GM18502 (cell line): ENCODE data around the gene ELP5.
"Not testable (repeated sequence)": the region's sequence is repeated elsewhere in the genome, so short reads cannot be mapped to it uniquely, and the experiment has no call there.

Source experiments
- ATAC-seq: cut with Tn5 transposase; IDR thresholded peaks from one replicate; pipeline ENCODE4 v1.9.1; 2021; ENCODE audit warnings: mild to moderate bottlenecking; ENCODE audit not compliant: unreplicated experiment, poor library complexity

Gene ELP5

DNA sequence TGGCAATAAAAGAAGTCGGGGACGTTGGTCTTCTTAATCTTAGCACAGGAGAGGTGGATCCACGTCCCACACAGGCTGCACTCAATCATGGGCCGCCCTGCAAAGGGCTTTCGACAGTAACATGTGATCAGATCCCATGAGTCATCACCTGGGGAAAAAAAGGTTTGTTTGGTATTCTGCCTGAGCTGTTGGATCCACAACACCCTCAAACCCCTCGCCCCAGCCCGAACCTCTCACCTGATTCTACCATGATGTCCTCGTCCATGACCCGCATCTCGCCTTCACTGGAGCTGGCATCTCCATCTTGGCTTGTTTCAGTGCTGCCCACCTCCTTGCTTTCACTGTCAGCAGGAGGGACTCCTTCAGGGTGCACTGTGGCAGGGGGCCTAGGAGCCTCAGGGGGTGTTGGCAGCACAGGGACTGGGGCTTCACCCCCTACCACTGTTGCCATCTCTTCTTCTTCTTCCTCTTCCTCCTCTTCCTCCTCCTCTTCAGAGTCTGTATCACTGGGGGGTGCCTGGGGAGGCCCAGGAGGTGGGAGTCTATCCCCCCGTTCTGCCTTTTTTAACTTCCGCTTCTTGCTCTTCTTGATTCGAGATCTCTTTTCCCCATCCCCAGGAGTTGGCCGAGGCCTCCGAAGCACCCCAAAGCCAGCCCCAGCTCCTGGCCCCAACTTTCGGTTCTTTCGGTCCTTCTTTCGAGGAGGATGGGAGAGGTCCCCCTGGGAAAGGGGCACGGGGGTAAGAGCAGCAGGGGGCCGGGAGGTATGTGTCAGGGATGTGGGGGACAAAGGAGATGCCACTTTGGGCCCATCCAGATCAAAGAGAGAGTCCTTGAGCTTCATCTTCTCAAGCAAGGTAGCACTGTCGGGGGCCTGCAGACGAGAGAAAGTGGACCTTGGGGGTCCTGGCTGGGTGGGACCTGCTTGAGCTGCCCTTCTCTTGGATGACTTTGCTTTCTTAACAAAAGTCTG, 16.0 kb upstream of the ELP5 start:
- ATAC-seq = no peak

DNA sequence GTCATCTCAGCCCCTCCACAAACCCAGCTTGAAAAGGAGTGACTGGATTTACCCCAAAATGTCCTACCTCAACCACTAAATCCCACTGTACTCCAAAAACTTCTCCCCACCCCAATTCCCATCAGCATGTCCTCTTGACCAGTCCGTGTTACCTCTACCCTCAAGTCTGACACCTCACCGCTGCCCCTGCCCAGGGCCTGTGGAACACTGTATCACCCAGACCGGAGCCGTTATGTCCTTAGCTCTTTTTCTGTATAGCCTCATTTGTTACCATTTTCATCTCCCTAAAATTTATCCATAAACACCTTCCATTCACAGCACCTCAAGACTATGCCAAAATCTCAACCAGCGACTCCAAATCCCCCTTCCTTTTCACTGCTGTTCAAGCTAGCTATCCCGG, 15.2 kb upstream of the ELP5 start:
- ATAC-seq = no peak

DNA sequence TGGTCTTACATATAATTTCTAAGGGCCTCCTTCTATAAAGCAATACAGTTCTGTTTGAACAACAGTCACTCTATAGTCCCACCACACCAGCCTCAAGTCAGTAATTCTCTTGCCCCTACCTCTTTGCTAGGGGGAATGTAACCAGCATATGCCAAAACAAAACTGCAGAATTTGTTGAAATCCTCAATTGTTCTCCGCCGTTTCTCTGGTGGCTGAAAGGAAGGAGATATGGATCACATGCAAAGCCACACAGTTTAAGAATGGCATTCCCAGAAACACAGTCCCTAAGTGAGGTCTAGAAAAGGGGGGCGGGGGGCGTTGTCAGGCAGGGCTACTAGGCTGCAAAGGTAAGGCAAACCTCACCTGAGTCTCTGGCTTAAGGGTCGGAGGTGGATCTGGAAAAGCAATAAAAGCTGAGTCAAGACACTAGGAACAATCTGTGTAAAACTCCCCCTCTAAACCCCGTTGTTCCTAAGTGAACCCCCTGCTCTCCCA, 14.7 kb upstream of the ELP5 start:
- ATAC-seq = no peak

DNA sequence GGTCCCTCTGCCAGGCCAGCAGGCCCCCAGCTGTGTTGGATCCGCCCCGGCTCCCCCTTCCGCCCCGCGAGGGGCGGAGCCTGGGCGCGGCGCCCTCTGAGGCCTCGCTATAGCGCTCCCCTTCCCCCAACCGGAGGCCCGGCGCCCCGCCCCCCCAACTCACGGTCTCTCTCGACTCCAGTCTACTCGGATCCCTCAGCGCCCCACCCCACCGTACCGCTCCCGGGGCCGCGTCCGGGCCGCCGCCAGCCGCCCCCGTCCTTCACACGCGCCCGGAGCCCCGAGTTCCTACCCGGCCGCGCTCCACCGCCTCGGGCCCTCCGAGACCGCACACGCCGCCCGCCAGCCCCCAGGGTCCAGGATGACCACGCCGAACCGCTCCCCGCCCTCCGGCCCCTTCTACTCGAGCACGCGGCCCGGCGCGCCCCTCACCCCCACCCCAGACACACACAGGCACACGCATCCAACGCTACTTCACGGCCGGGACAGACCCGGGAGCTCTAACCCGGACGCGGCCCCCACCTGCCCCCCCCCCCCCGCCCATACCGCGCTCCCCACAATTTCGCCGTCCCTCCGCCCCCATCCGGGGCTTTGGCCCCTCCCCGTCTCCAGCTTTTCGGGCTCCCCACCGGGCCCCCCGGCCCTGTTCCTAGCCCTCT, 14.1 kb upstream of the ELP5 start:
- no peak for ATAC-seq

DNA sequence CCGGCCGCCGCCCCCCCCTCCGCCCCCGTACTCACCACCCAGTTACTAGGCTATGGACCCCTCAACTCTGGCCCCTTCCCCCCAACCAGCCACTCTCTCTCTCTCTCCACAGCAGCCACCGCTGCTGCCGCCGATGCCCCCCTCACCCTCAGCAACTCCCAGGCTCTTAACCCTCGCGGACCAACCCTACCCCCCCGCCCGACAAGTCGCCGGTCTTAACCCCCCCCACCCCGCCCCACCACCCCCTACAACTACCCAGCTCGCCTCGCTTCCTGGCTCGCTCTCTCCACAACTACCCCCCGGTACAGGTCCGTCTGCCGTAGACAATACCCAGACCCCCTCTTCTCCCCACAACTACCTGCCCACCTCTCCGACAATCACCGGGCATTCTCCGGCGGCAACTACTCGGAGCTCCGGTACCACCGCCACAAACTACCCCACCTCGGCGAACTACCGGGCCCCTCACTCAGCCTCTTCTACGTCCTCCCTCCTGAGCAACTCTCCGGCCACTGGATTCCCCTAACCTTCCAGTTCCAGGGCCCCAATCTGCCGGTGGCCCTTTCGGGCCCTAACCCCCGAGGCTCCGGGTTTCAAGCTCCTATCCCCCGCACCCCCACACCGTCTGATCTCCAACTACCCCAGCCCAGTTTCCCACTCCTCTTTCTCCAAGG, 13.5 kb upstream of the ELP5 start:
- ATAC-seq = no peak

DNA sequence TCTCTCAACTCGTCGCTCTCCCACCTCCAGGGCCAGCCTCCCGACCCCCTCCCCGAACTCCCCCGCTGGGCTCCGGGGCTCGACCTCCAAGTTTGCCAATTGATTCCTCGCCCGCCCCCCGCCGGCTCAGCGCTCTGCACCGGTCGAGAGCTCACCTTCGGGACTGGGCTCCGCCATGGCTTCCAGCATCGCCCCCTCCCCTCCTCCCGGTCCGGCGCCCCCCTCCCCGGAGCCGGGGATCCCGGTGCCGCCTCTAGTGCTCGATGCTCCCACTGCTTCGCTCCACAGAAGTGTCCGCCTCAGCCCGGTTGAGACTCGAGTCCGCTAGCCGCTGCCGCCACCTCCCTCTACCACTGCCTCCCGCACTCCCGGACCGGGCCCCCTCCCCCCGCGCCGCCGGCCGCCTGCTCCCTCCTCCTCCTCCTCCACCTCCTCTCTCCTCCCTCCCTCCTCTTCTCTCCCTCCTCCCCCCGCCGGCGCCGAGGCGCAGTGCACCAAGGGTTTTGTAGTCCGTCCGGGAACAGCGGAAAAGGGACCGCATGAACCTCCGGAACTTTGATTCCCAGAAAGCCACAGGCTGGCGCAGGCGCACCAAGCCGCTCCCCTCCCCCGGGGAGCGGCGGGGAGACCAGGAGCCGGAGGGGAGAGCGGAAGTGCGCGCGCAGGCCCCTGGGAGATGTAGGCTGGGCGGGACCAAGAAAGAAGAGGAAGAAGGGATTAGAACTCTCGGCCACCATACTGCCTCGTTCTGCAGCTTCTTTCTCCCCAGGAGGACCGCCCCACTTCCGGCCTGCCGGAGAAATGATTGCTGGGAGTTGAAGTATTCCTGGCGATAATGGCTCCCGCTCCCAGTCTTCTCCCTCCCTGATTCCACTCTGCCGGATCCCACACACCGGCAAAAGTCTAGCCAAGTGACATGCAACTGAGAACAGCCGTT, 12.7 kb upstream of the ELP5 start, which contains the start of gene PHF23:
Gene PHF23 (minus strand): TSS at position 367 of the 937 bp plus-strand sequence. CDS start 178 bp downstream, at position 189.
- ATAC-seq = peak; percentile 46

DNA sequence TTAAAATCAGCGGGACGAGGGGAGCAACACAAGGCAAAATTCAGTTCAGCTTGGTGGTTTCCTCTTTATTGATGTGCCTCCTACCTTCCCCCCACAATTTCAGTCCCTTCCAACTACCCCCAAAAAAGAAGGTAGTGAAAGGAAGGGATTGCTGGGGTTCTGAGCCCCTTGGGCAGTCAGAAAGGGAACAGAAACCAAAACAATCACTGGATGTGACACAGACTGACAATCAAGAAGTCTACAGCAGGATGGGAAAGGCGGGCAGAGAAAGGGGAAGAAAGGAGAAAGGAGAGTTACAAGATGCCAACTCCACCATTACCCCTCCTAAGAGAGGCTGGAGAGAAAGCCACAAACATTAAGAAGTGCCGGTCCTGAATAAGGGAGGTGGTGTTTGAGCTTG, 11.6 kb upstream of the ELP5 start:
- no peak for ATAC-seq

DNA sequence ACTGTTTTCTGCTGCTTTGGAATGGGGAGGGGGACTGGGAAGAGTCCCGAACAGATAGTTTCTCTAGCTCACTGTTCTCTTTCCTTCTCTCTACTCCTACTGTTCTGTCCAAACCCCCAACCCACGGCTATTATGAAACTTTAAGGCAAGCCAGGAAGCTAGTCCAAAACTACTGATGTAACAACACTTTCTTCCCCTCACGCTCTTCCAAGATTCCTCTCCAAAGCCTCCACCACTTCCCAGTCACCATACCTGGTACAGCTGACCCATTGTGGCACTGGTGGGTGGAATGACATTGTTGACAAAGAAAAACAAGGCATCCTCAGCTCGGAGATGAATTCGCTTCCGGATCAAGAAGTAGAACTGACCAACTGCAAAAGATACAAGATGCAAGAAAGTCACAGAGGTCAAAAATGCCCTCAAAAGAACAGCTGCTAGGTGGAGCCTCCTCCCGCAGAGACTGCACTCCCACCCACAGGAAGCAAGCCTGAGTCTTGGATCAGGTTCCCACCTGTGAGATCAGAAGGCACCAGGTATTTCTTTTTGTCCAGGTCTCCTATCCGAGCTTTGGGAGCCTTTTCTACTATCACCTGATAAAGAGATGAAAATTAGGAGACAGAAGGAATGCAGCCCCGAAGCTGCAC, 10.8 kb upstream of the ELP5 start:
- no peak for ATAC-seq

DNA sequence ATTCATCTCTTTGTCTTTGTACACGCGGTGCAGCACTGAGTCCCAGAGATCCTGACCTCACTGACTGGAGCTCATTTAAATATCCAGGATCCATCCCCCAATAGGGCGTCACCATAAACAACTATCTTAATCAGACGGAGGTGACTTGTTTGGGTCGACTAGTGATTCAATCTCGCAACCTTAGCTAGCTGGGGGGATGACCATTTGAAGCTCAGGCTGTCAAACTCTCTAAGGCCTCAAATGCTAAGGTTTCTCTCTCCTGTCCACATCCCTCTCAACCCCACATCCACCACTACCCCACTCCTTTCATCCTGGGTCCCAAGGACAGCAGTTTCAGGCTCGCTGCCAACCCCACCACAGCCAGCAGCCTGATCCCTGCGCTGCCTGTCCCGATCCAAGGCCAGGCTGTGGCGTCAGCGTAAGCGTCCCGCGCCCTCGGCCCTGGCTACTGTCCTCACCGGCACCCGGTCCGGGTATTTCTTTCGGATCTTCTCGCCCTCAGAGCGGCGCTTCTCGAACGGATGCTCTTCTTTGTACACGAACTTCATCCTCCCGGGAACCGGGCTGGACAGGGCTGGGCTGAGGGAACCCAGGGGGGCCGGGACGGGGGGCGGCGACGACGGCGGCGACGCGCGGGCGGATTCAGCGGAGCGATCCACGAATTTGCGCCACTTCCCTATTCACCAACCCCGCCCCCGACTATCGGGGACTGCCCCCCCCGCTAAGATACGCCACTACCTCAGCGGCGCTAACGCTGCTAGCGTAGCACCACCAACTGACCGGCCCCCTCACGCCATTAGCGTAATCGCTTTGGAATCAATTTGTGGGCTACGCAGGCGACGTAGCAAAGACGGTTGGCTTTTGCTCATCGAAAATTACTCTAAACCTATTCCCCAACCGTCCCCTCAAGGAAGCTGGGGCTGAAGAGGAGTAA, 10.0 kb upstream of the ELP5 start, which contains the start of gene GABARAP:
Gene GABARAP (minus strand): TSS at position 667 of the 934 bp plus-strand sequence. CDS start 119 bp downstream, at position 548.
- ATAC-seq = peak; percentile 35

DNA sequence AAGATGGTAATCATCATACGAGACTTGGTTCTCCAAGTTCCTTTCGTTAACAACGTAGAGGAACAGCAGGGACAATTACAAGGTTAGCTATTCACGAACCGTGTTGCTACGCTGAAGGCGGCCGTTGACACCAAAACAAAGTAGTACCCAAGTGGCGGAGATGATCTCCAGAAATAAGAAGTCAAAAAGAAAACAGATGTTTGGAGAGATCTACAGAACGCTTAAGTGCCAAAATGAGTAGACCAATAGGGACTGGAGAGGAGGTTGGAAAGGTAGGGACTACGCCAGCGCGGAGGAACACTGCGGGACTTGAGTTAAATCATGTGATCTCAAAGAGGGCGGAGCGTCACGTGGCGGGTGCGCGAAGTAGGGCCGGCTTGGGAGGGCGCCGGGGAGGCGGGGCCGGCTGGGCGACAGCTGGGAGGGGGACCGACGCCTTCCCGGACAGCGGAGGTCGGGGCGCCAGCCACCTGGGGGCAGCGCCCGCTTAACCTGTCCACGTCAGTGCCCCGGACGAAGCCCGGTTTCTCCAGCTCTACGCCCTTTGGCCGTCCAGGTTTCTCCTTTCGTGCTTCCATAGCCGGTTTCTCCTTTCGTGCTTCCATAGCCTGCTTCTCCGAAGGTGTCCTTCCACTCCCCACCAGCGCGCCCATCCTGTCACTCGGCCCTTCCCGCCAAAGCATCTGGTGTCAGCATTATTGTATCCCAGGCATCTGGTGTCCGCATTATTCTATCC, 9.1 kb upstream of the ELP5 start:
- ATAC-seq = peak; percentile 46

DNA sequence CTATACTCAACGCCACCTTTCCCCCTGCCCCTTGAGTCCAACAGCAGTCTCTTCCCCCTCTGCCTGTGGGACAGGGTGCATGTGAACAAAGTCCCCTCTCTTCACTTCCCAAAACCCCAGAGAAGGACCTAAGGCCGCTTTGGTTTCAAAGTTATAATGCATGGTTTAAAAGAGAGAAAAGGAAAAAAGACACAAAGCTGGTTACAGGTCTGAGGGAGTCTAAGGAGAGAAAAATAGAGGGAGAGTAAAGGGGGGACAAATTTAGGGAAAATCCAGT, 8.6 kb upstream of the ELP5 start:
- no peak for ATAC-seq

DNA sequence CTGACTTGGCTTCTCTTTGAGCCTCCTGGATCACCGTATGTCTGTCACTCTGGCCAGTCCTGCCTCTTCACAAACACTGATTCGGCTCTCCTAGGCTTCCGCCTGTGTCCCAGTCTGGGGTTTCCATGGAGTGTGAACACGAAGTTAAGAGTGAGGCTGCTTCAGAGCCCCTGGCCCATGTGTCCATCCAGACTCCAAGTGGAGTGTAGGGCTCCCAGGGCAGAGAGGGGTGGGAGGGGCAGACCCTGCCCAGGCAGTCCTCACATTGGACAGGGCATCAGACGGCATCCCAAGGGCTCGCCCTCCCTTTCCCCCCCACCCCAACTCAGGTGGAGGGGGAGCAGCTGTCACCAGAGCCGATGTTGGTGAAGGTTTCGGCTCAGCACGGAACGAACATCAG, 8.2 kb upstream of the ELP5 start:
- not testable (repeated sequence) for ATAC-seq

DNA sequence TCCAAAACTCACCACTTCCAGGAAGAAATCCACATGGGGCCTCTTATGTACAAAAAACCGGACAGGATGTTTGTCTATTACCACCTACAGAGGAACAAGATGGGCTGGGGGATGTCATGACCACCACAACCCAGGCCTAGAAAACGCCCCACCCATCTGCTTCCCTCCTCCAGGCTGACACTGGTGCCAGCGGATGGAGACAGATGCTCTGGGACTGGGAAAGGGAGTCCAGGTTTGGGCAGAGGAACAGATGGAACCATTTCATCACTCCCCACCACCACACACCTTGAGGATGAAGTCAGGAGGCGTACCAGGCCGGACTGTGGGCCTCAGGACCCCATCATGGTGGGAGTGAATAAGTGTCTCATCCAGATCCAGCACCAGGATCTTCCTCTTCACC, 5.2 kb upstream of the ELP5 start:
- ATAC-seq = no peak

DNA sequence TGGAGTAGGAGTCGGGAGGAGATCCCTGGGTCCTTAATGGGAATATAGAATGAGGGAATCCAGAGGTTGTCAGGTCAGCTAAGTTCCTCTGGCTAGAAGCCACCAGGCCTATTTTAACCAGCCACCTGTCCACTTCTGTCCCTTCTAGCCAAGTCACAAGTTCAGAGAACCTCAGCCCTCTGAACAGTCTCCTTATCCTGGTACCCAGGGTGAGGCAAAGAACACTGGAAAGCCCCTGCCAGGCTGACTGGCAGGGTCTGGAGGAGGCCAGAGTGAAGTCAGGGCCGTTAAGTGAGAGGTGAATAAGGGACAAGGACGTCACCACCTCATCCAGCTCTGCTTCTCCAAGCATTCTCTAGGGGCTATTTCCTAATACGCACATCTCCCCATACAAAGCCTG, 3.2 kb upstream of the ELP5 start:
- ATAC-seq = no peak

DNA sequence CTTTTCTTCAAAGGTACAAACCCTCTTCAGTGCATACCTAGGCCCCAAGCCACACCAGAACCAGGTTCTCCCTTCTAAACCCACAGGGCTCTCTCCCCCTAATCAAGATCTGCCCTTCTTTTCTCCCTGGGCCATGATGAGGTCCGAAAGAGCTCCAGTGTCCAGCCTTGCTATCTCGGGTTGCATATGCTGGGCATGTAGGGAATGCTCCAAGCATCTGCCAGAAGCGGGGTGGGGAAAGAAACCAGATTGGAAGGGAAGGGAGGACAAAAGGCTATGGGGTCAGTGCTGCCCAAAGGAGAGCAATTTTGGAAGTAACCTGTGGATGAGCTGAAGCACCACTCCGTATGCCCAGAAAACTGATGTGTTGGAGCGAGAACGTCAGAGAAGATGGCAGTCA, 2.8 kb upstream of the ELP5 start:
- ATAC-seq = no peak

DNA sequence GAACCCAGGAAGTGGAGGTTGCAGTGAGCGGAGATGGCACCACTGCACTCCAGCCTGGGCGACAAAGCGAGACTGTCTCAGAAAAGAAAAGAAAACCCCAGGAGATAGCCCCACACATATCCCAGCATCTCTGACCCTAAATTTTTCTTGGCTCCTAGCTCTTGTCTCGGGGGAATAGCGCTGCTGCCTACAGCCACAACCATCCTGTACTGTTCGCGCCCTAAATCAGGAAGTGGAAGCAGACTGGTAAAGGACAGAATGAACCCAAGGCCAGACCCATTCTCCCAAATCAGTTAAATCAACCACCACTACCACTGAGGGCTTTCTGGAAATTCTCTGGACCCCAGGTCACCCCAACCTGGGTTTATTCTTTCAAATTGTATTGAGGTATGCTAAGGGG, 2.2 kb upstream of the ELP5 start:
- ATAC-seq = no peak

DNA sequence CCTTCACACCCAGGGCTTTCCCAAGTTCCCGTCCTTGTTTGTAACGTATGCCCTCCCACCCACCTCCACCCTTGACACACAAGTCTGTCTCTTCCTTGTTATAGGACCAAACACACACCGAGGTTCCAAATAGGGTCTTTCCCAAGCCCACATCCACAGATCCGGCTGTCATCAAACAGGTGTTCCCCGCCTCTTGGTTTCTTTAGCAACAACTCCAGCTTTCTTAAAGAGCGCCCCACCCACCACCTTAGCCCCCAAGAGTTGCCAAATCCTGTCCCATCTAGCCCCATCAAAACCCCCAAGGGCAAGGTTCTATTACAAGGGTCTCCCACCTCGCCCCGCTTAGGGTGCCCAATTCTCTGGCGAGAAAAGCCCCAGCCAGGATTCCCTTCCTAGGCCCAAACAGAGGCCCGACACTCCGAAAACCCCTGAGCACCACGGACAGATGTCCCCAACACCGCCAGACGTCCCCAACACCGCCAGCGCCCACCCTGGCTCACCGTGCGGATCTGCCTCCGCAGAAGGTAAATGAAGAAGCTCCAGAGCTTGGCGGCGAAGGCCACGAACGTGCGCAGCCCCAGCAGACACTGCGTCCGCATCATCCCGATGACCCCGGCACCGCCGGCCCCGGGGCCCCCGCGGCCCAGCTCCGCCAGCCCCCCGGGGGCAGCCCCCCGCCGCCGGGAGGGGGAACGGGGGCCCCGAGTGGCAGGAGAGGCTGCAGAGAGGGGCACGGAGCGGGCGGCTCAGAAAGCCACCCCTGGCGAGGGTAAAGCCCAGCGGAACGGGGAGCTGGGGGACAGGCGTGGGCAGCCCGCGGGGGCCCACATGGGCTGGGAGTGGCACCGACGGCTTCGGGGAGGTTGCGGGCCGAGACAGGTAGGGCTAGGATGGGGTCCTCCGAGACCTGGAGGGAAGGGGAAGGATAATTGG, 1.1 kb upstream of the ELP5 start:
- no peak for ATAC-seq
